Adrenal gland (tissue), 12 donors: ENCODE data around the gene GPC5. TPM values are rescaled to one million over a fixed set of nuclear protein-coding genes. Genes with fewer than 3 reads are reported as not detected.

Source experiments
- DNase-seq, 7 donors: peaks; one replicate each; pipeline ENCODE4 v3.0.0-alpha.2; 2019 to 2020
- H3K27ac ChIP-seq, 5 donors: fragments of 200-600 bp; sonication (generic) in 4 of 5; 1 replicate in 3 of 5; 2 replicates in 2 of 5; pipeline versions ENCODE4 v1.5.1 to v1.8.0; 2016 to 2020; ENCODE audit warnings: mild to moderate bottlenecking in 1 of 5
- H3K27me3 ChIP-seq: fragments of 200-600 bp; 2 replicates; pipeline ENCODE4 v1.8.0; 2021
- H3K36me3 ChIP-seq, 2 donors: fragments of 200-600 bp; replicated peaks in 1 of 2; 1 replicate in 1 of 2; 2 replicates in 1 of 2; pipeline versions ENCODE4 v1.5.1 to v1.8.0; 2018 to 2022
- H3K4me1 ChIP-seq, 2 donors: fragments of 200-600 bp; replicated peaks in 1 of 2; 1 replicate in 1 of 2; 2 replicates in 1 of 2; pipeline versions ENCODE4 v1.5.1 to v1.8.0; 2018 to 2021
- H3K4me3 ChIP-seq, 4 donors: fragments of 200-600 bp; sonication (generic) in 3 of 4; one replicate each; pipeline ENCODE4 v1.5.1; 2016 to 2018
- H3K9me3 ChIP-seq, 3 donors: fragments of 200-600 bp; sonication (generic) in 1 of 3; replicated peaks in 1 of 3; 1 replicate in 2 of 3; 2 replicates in 1 of 3; pipeline versions ENCODE4 v1.5.1 to v1.8.0; 2016 to 2021
- POLR2A ChIP-seq, 2 donors: fragments of 450-650 bp; IDR thresholded peaks; one replicate each; pipeline ENCODE4 v1.6.1; 2017; ENCODE audit warnings: antibody characterized with exemption in 2 of 2, mild to moderate bottlenecking in 2 of 2, moderate library complexity in 1 of 2
- WGBS, 4 donors: extraction: QIAGEN DNeasy Blood & Tissue Kit in 2 of 4; methylation state at CpG; one replicate each; pipeline versions ENCODE4 v1.1.5 to v1.1.7; 2013 to 2017; 5-methylcytosine and 5-hydroxymethylcytosine counted together
- intact Hi-C, 2 donors: fragments of 100-400 bp; cut with DNase I; formaldehyde crosslinking; loops; one replicate each; pipeline versions ENCODE4 v1.14.1 to v1.15.0; 2022 to 2023
- polyA plus RNA-seq, 3 donors: library from polyadenylated mRNA; stranded (reverse); fragments of 200-250 nt in 2 of 3; fragments of 350-450 nt in 1 of 3; fragmentation: Illumina TruSeq in 1 of 3; extraction: RNeasy Lipid Tissue Mini Kit (QIAGEN cat#74804) in 1 of 3; gene quantifications; one replicate each; pipeline ENCODE4 v1.2.3, GENCODE V29; 2013 to 2014
- total RNA-seq, 9 donors: library from RNA; depleted of rRNA in 4 of 9; stranded (reverse); fragments of >200 nt in 4 of 9; fragments of 120-200 nt in 1 of 9; fragmentation: NEBNext Ultra II Directional in 1 of 9; extraction: Animal tissue kit (Norgen Biotek cat#: 25700) in 1 of 9; gene quantifications; one replicate each; pipeline versions ENCODE4 v1.1.0 to v1.2.4, GENCODE V29; 2013 to 2023
- TF ChIP-seq, protein P1 (sequence below), 6 experiments: fragments of 450-650 bp in 4 of 6; fragments of 200-600 bp in 2 of 6; sonication (generic) in 1 of 6; IDR thresholded peaks; 1 replicate in 5 of 6; 2 replicates in 1 of 6; pipeline versions ENCODE4 v1.5.1 to v1.8.0; 2016 to 2021; ENCODE audit warnings: antibody characterized with exemption in 6 of 6, mild to moderate bottlenecking in 2 of 6, moderate library complexity in 1 of 6
- donor health status: healthy with polysubstance abuse.
- donor health status: Bipolar disorder and iron deficiency.
- donor health status: DM: yes; HTN: yes; CAD: no.
- donor health status: DM: no; HTN: no; CAD: no.
- donor health status: DM: no; HTN: no; CAD: no.
- donor health status: DM: yes; HTN: yes; CAD: no.

The GPC5 gene
- total and polyA plus RNA-seq, 12 donors, result 0.24 to 7.7 (median 2.1) TPM; not detected in 4

GRCh38 chr13:91950803-91951202 lies 552.4 kb downstream of the GPC5 start:
- no peaks in the 10 kb centered on the region for H3K9me3 ChIP-seq
- intact Hi-C loops, result no loop called here
- DNase-seq, result no peak
- H3K27me3 ChIP-seq, result no peaks in the 10 kb centered on the region
- no peaks in the 10 kb centered on the region for H3K36me3 ChIP-seq
- no peak overlapping the region for H3K27ac ChIP-seq
- no peak for TF ChIP-seq POLR2A (IDR thresholded peaks at IDR 0.05)
- TF ChIP-seq, protein P1, sequence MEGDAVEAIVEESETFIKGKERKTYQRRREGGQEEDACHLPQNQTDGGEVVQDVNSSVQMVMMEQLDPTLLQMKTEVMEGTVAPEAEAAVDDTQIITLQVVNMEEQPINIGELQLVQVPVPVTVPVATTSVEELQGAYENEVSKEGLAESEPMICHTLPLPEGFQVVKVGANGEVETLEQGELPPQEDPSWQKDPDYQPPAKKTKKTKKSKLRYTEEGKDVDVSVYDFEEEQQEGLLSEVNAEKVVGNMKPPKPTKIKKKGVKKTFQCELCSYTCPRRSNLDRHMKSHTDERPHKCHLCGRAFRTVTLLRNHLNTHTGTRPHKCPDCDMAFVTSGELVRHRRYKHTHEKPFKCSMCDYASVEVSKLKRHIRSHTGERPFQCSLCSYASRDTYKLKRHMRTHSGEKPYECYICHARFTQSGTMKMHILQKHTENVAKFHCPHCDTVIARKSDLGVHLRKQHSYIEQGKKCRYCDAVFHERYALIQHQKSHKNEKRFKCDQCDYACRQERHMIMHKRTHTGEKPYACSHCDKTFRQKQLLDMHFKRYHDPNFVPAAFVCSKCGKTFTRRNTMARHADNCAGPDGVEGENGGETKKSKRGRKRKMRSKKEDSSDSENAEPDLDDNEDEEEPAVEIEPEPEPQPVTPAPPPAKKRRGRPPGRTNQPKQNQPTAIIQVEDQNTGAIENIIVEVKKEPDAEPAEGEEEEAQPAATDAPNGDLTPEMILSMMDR (IDR thresholded peaks at IDR 0.05), result no peak
- 80 to 96% (median 92%) methylated on average over 1 of the region's 1 CpG for WGBS, 4 donors
- H3K4me3 ChIP-seq, result no peak overlapping the region
- no peaks in the 10 kb centered on the region for H3K4me1 ChIP-seq

DNA sequence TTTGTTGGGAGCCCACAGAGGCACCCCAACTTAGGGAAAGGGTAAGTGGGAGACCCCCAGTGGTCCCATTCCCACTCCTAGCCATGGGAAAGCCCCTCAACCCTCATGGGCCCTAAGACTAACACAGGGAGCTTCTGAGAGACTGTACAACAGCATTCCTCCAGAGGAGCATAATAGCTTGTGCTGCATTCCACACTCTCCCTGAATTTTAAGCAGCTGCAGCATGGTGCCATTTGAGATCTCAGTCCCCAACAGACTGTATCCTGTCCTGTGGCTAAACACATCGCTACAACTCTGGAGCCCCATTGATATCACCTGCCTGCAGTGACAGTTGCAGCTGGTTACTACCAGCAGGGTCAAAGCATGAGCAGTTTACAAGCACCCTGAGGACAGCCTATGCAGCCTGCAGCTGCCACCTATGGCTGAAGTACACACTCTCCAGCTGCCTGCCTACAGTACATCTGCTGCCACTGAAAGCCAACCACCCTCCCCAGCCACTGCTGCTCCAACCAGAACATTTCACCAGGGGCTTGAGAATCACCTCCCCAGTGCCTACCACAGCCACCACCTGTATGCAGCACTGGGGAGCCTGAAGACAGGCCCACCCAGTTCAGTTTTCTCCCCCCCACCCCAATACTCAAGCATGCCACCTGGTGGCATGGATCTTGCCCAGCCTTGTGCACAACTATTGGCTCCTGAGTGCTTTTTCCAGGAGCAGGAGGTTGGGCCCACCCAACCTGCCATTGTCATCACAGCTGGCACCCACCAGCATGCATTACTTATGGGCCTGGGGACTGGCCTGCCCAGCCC lies 557.3 kb downstream of the GPC5 start:
- intact Hi-C loops, result no loop called here
- Histone ChIP-seq H3K36me3 (no peaks in the 10 kb centered on the region), H3K4me3 (no peak overlapping the region), H3K27ac (no peak overlapping the region), H3K4me1 (no peaks in the 10 kb centered on the region), H3K9me3 (no peaks in the 10 kb centered on the region), H3K27me3 (no peaks in the 10 kb centered on the region)
- WGBS, 4 donors, result 86 to 100% (median 98%) methylated on average over 1 of the region's 1 CpG; no CpG with 5 or more reads in 1 of the 4 donors
- no peak for TF ChIP-seq POLR2A (IDR thresholded peaks at IDR 0.05)
- TF ChIP-seq, protein P1 (IDR thresholded peaks at IDR 0.05), result no peak
- DNase-seq, result no peak

DNA sequence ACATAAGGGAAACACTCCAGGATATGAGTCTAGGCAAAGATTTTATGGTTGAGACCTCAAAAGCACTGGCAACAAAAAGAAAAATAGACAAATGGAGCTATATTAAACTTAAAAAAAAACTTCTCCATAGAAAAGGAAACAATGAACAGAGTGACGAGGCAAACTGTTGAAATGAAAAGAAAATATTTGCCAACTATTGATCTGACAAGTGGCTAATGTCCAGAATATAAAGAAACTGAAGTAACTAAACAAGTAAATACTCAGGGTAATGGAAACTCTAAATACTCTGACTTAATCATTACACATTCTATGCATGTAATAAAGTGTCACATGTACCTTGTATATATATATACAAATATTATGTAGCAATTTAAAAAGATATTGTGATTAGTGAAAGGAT lies 562.5 kb downstream of the GPC5 start:
- no peaks in the 10 kb centered on the region for H3K9me3 ChIP-seq
- H3K27me3 ChIP-seq, result no peaks in the 10 kb centered on the region
- 48 to 67% (median 57%) methylated on average over 1 of the region's 1 CpG for WGBS, 4 donors
- no peak for DNase-seq
- intact Hi-C loops, result no loop called here
- no peak overlapping the region for H3K27ac ChIP-seq
- H3K36me3 ChIP-seq, result no peaks in the 10 kb centered on the region
- no peak overlapping the region for H3K4me3 ChIP-seq
- no peaks in the 10 kb centered on the region for H3K4me1 ChIP-seq
- TF ChIP-seq, protein P1 (IDR thresholded peaks at IDR 0.05), result no peak
- no peak for TF ChIP-seq POLR2A (IDR thresholded peaks at IDR 0.05)

DNA sequence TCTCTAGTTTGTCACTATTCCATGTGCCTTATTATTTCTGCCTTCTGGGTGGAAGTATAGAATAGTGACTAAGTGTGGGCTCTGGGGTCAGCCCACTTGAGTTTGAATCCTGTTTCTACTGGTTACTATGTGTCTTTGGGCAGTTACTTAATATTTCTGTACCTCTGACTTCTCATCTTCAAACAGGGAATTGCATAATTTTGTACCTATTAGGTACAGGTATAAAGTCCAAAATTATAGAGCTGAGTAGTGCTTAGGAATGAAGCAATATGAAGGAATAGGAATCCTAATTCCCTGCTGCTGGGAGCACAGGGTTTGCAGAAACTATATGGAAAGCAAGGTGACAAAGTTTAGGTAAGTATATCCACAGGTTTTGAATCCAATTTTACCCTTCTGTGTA lies 564.5 kb downstream of the GPC5 start:
- DNase-seq, result no peak
- H3K27ac ChIP-seq, result no peak overlapping the region
- H3K36me3 ChIP-seq, result no peaks in the 10 kb centered on the region
- H3K27me3 ChIP-seq, result no peaks in the 10 kb centered on the region
- TF ChIP-seq, protein P1 (IDR thresholded peaks at IDR 0.05), result no peak
- no peak for TF ChIP-seq POLR2A (IDR thresholded peaks at IDR 0.05)
- H3K4me3 ChIP-seq, result no peak overlapping the region
- intact Hi-C loops, result no loop called here
- no peaks in the 10 kb centered on the region for H3K9me3 ChIP-seq
- no peaks in the 10 kb centered on the region for H3K4me1 ChIP-seq
